ENCODE measurements around the gene PTPN3. TPM values are rescaled to one million over a fixed set of nuclear protein-coding genes. Genes with fewer than 3 reads are reported as not detected.
A peak's percentile ranks its signal among the peaks of the same experiment; 100 is the strongest.
"Not testable (repeated sequence)": the region's sequence is repeated elsewhere in the genome, so short reads cannot be mapped to it uniquely, and the experiment has no call there.

Gene PTPN3
- polyA plus RNA-seq, 3 donors, result not detected

DNA sequence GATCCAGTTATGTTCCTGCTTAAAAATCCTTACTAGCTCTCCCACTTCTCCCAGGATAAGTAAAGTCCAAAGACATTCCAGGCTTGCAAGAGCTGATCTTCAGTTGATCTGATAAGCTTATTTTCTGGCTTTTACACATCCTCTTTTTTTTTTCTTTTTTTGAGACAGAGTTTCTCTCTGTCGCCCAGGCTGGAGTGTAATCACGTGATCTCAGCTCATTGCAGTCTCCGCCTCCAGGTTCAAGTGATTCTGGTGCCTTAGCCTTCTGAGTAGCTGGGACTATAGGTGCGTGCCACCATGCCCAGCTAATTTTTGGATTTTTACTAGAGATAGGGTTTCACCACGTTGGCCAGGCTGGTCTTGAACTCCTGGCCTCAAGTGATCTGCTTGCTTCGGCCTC is 37.3 kb upstream of the PTPN3 start:
- whole genome bisulfite sequencing (ENCODE audit: insufficient coverage), result 90% methylated on average over 3 of the region's 6 CpGs
- no peak overlapping the region for H3K4me3 ChIP-seq (replicated peaks in 1 of 3; ENCODE audit: low read depth in 2 of 3, low read length in 3 of 3)
- H3K4me1 ChIP-seq (ENCODE audit: control insufficient read depth in 1 of 2, insufficient read depth in 2 of 2, low read length in 2 of 2), result no peaks in the 10 kb centered on the region
- Mint-ChIP-seq H3K4me1 (no peaks in the 10 kb centered on the region), H3K27ac (peak overlapping the region in 1 of 7 donors; percentile 47), H3K9me3 (peaks cover 0 to 15% (median 2%) of the 10 kb centered on the region in 7 donors), H3K4me3 (no peak overlapping the region), H3K27me3 (ENCODE audit: low read depth in 3 of 3) (peaks cover 7 to 12% (median 11%) of the 10 kb centered on the region in 3 donors), H3K36me3 (no peaks in the 10 kb centered on the region)
- H2AFZ ChIP-seq (ENCODE audit: insufficient read depth, low read depth, low read length, poor library complexity, severe bottlenecking), result no peak overlapping the region
- H3K9ac ChIP-seq (ENCODE audit: insufficient read depth, low read length, poor library complexity, severe bottlenecking), result no peak overlapping the region
- H3K36me3 ChIP-seq (replicated peaks in 1 of 2; ENCODE audit: control insufficient read depth in 1 of 2, insufficient read depth in 2 of 2, low read length in 2 of 2), result no peaks in the 10 kb centered on the region
- TF ChIP-seq, protein P1, sequence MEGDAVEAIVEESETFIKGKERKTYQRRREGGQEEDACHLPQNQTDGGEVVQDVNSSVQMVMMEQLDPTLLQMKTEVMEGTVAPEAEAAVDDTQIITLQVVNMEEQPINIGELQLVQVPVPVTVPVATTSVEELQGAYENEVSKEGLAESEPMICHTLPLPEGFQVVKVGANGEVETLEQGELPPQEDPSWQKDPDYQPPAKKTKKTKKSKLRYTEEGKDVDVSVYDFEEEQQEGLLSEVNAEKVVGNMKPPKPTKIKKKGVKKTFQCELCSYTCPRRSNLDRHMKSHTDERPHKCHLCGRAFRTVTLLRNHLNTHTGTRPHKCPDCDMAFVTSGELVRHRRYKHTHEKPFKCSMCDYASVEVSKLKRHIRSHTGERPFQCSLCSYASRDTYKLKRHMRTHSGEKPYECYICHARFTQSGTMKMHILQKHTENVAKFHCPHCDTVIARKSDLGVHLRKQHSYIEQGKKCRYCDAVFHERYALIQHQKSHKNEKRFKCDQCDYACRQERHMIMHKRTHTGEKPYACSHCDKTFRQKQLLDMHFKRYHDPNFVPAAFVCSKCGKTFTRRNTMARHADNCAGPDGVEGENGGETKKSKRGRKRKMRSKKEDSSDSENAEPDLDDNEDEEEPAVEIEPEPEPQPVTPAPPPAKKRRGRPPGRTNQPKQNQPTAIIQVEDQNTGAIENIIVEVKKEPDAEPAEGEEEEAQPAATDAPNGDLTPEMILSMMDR (IDR thresholded peaks at IDR 0.05), result no peak
- intact Hi-C loops (cut with micrococcal nuclease), result no loop called here
- H3K9me3 ChIP-seq (replicated peaks in 1 of 2; ENCODE audit: control insufficient read depth in 1 of 2, insufficient read depth in 1 of 2, low read length in 2 of 2), result peaks cover 0 to 6% of the 10 kb centered on the region in 2 donors
- no peak overlapping the region for H3K27ac ChIP-seq (ENCODE audit: low read depth in 1 of 2, low read length in 2 of 2)
- H4K20me1 ChIP-seq (ENCODE audit: insufficient read depth, low read length), result no peaks in the 10 kb centered on the region
- no peak for DNase-seq
- peaks cover 0 to 5% of the 10 kb centered on the region in 2 donors for H3K27me3 ChIP-seq (ENCODE audit: control insufficient read depth in 2 of 2, insufficient read depth in 2 of 2, low read length in 2 of 2)
- no peaks in the 10 kb centered on the region for H3K79me2 ChIP-seq (ENCODE audit: insufficient read depth, low read length)
- H3K4me2 ChIP-seq (replicated peaks; ENCODE audit: extremely low read depth, low read length, poor library complexity, severe bottlenecking), result no peak overlapping the region

DNA sequence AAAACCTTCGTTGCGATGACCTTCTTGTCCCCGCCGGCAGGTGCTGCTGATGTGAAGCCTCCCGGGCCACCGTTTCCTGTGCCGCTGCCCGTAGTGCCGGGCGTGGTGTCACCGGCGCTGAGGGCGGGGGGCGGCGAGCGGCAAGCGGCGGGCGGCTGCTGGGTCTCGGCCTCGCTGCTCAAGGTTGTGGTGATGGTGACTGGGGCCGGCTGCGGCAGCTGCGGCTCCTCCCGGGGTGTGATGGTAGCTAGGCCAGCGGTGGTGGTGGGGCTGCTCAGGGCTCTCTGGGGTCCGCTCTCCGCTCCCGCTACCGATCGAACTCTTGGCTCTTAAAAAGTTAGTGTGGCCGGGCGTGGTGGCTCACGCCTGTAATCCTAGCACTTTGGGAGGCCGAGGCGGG is 36.0 kb upstream of the PTPN3 start:
- no peak overlapping the region for H3K4me3 ChIP-seq (replicated peaks in 1 of 3; ENCODE audit: low read depth in 2 of 3, low read length in 3 of 3)
- no peaks in the 10 kb centered on the region for H4K20me1 ChIP-seq (ENCODE audit: insufficient read depth, low read length)
- intact Hi-C loops (cut with micrococcal nuclease), result no loop called here
- 87% methylated on average over 31 of the region's 36 CpGs for WGBS (ENCODE audit: insufficient coverage)
- peaks cover 0 to 5% of the 10 kb centered on the region in 2 donors for H3K27me3 ChIP-seq (ENCODE audit: control insufficient read depth in 2 of 2, insufficient read depth in 2 of 2, low read length in 2 of 2)
- H3K27ac ChIP-seq (ENCODE audit: low read depth in 1 of 2, low read length in 2 of 2), result no peak overlapping the region
- H3K4me1 ChIP-seq (ENCODE audit: control insufficient read depth in 1 of 2, insufficient read depth in 2 of 2, low read length in 2 of 2), result no peaks in the 10 kb centered on the region
- Mint-ChIP-seq H3K4me3 (no peak overlapping the region), H3K27ac (no peak overlapping the region), H3K9me3 (peaks cover 0 to 15% (median 2%) of the 10 kb centered on the region in 7 donors), H3K36me3 (no peaks in the 10 kb centered on the region), H3K4me1 (no peaks in the 10 kb centered on the region), H3K27me3 (ENCODE audit: low read depth in 3 of 3) (peaks cover 7 to 11% (median 9%) of the 10 kb centered on the region in 3 donors)
- DNase-seq, result no peak
- peaks cover 0 to 6% of the 10 kb centered on the region in 2 donors for H3K9me3 ChIP-seq (replicated peaks in 1 of 2; ENCODE audit: control insufficient read depth in 1 of 2, insufficient read depth in 1 of 2, low read length in 2 of 2)
- no peaks in the 10 kb centered on the region for H3K79me2 ChIP-seq (ENCODE audit: insufficient read depth, low read length)
- no peak overlapping the region for H2AFZ ChIP-seq (ENCODE audit: insufficient read depth, low read depth, low read length, poor library complexity, severe bottlenecking)
- TF ChIP-seq, protein P1 (IDR thresholded peaks at IDR 0.05), result no peak
- no peaks in the 10 kb centered on the region for H3K36me3 ChIP-seq (replicated peaks in 1 of 2; ENCODE audit: control insufficient read depth in 1 of 2, insufficient read depth in 2 of 2, low read length in 2 of 2)
- no peak overlapping the region for H3K4me2 ChIP-seq (replicated peaks; ENCODE audit: extremely low read depth, low read length, poor library complexity, severe bottlenecking)
- no peak overlapping the region for H3K9ac ChIP-seq (ENCODE audit: insufficient read depth, low read length, poor library complexity, severe bottlenecking)

DNA sequence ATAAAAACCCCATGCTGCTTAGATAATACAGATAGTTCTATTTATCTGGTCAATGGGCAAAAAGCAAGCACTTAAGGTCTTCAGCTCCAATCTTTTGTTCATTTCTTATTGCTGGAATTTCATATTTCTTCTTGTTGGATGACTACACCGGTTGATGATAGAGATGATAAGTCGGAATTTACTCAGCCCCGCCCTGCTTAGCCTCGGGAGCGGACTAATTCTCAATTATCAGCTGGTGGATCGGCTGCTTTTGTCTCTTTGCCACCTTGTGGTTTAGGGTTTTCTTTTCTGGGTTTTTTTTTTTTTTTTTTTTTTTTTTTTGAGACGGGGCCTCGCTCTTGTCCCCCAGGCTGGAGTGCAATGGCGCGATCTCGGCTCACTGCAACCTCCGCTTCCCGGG is 34.5 kb upstream of the PTPN3 start:
- H3K4me3 Mint-ChIP-seq; H3K9ac ChIP-seq (ENCODE audit: insufficient read depth, low read length, poor library complexity, severe bottlenecking); H3K27ac Mint-ChIP-seq; H3K4me1 Mint-ChIP-seq; H3K36me3 Mint-ChIP-seq; H3K4me1 ChIP-seq (ENCODE audit: control insufficient read depth in 1 of 2, insufficient read depth in 2 of 2, low read length in 2 of 2); H4K20me1 ChIP-seq (ENCODE audit: insufficient read depth, low read length); H3K36me3 ChIP-seq (replicated peaks in 1 of 2; ENCODE audit: control insufficient read depth in 1 of 2, insufficient read depth in 2 of 2, low read length in 2 of 2); DNase-seq; H3K27ac ChIP-seq (ENCODE audit: low read depth in 1 of 2, low read length in 2 of 2); H2AFZ ChIP-seq (ENCODE audit: insufficient read depth, low read depth, low read length, poor library complexity, severe bottlenecking); H3K4me2 ChIP-seq (replicated peaks; ENCODE audit: extremely low read depth, low read length, poor library complexity, severe bottlenecking); H3K79me2 ChIP-seq (ENCODE audit: insufficient read depth, low read length); H3K9me3 ChIP-seq (replicated peaks in 1 of 2; ENCODE audit: control insufficient read depth in 1 of 2, insufficient read depth in 1 of 2, low read length in 2 of 2); intact Hi-C loops (cut with micrococcal nuclease); H3K27me3 ChIP-seq (ENCODE audit: control insufficient read depth in 2 of 2, insufficient read depth in 2 of 2, low read length in 2 of 2); H3K4me3 ChIP-seq (replicated peaks in 1 of 3; ENCODE audit: low read depth in 2 of 3, low read length in 3 of 3): not testable (repeated sequence)
- peaks cover 0 to 15% (median 2%) of the 10 kb centered on the region in 7 donors for H3K9me3 Mint-ChIP-seq
- peaks cover 7 to 15% (median 8%) of the 10 kb centered on the region in 3 donors for H3K27me3 Mint-ChIP-seq (ENCODE audit: low read depth in 3 of 3)
- no CpG with 5 or more reads among the region's 13 CpGs for WGBS (ENCODE audit: insufficient coverage)

Data from CD14-positive monocyte (primary cell).